ENCODE data around the gene KMT2E. TPM values are rescaled to one million over a fixed set of nuclear protein-coding genes. Genes with fewer than 3 reads are reported as not detected.

Gene KMT2E
- polyA plus RNA-seq, 4 donors, result 11.1 to 52.4 (median 16.2) TPM

- no peaks in the 10 kb centered on the region for H3K27me3 ChIP-seq (ENCODE audit: control insufficient read depth in 3 of 3, insufficient read depth in 3 of 3, low read length in 3 of 3)
- FAIRE-seq (no peak), DNase-seq (no peak)
- H3K36me3 ChIP-seq (ENCODE audit: control insufficient read depth in 3 of 3, insufficient read depth in 2 of 3, low read depth in 1 of 3, low read length in 3 of 3), result no peaks in the 10 kb centered on the region
- no peaks in the 10 kb centered on the region for H3K9me3 ChIP-seq (ENCODE audit: control insufficient read depth in 2 of 2, insufficient read depth in 1 of 2, low read depth in 1 of 2, low read length in 1 of 2)
- no peak overlapping the region for H3K4me3 ChIP-seq (ENCODE audit: low read depth in 1 of 3, low read length in 3 of 3)
- peak overlapping the region in 1 of 3 donors; percentile 70 for H3K27ac ChIP-seq (ENCODE audit: low read depth in 1 of 3, low read length in 2 of 3)
- 59 to 74% (median 62%) methylated on average over 4 of the region's 4 CpGs for WGBS, 3 donors
- H3K4me1 ChIP-seq (ENCODE audit: control insufficient read depth in 3 of 3, insufficient read depth in 2 of 3, low read depth in 1 of 3, low read length in 2 of 3), result peaks cover 0 to 18% (median 14%) of the 10 kb centered on the region in 3 donors
Measured at GRCh38 chr7:104979167-104979841, 34.7 kb upstream of the KMT2E start.

GRCh38 chr7:104980440-104980839, 33.6 kb upstream of the KMT2E start:
- no peak for FAIRE-seq
- Histone ChIP-seq H3K4me1 (ENCODE audit: control insufficient read depth in 3 of 3, insufficient read depth in 2 of 3, low read depth in 1 of 3, low read length in 2 of 3) (peaks cover 0 to 20% (median 18%) of the 10 kb centered on the region in 3 donors), H3K36me3 (ENCODE audit: control insufficient read depth in 3 of 3, insufficient read depth in 2 of 3, low read depth in 1 of 3, low read length in 3 of 3) (no peaks in the 10 kb centered on the region), H3K27ac (ENCODE audit: low read depth in 1 of 3, low read length in 2 of 3) (peak overlapping the region in 1 of 3 donors; percentile 34), H3K9me3 (ENCODE audit: control insufficient read depth in 2 of 2, insufficient read depth in 1 of 2, low read depth in 1 of 2, low read length in 1 of 2) (no peaks in the 10 kb centered on the region), H3K4me3 (ENCODE audit: low read depth in 1 of 3, low read length in 3 of 3) (no peak overlapping the region), H3K27me3 (ENCODE audit: control insufficient read depth in 3 of 3, insufficient read depth in 3 of 3, low read length in 3 of 3) (no peaks in the 10 kb centered on the region)
- no peak for DNase-seq
- 80 to 83% (median 82%) methylated on average over 5 of the region's 5 CpGs for WGBS, 3 donors

- FAIRE-seq (no peak), DNase-seq (peak; percentile 59 to 72)
- H3K36me3 ChIP-seq (ENCODE audit: control insufficient read depth in 3 of 3, insufficient read depth in 2 of 3, low read depth in 1 of 3, low read length in 3 of 3), result no peaks in the 10 kb centered on the region
- no peak overlapping the region for H3K4me3 ChIP-seq (ENCODE audit: low read depth in 1 of 3, low read length in 3 of 3)
- H3K27me3 ChIP-seq (ENCODE audit: control insufficient read depth in 3 of 3, insufficient read depth in 3 of 3, low read length in 3 of 3), result no peaks in the 10 kb centered on the region
- peaks cover 0 to 23% (median 18%) of the 10 kb centered on the region in 3 donors for H3K4me1 ChIP-seq (ENCODE audit: control insufficient read depth in 3 of 3, insufficient read depth in 2 of 3, low read depth in 1 of 3, low read length in 2 of 3)
- H3K9me3 ChIP-seq (ENCODE audit: control insufficient read depth in 2 of 2, insufficient read depth in 1 of 2, low read depth in 1 of 2, low read length in 1 of 2), result no peaks in the 10 kb centered on the region
- 41 to 42% (median 41%) methylated on average over 4 of the region's 4 CpGs for WGBS, 3 donors
- H3K27ac ChIP-seq (ENCODE audit: low read depth in 1 of 3, low read length in 2 of 3), result no peak overlapping the region
Measured at GRCh38 chr7:104980841-104981671, 32.9 kb upstream of the KMT2E start.

- 44 to 65% (median 47%) methylated on average over 1 of the region's 1 CpG for WGBS, 3 donors
- no peak for DNase-seq
- H3K36me3 ChIP-seq (ENCODE audit: control insufficient read depth in 3 of 3, insufficient read depth in 2 of 3, low read depth in 1 of 3, low read length in 3 of 3), result peaks cover 0 to 2% (median 0%) of the 10 kb centered on the region in 3 donors
- no peak for FAIRE-seq
- H3K27me3 ChIP-seq (ENCODE audit: control insufficient read depth in 3 of 3, insufficient read depth in 3 of 3, low read length in 3 of 3), result no peaks in the 10 kb centered on the region
- H3K27ac ChIP-seq (ENCODE audit: low read depth in 1 of 3, low read length in 2 of 3), result no peak overlapping the region
- H3K4me1 ChIP-seq (ENCODE audit: control insufficient read depth in 3 of 3, insufficient read depth in 2 of 3, low read depth in 1 of 3, low read length in 2 of 3), result peaks cover 0 to 23% (median 18%) of the 10 kb centered on the region in 3 donors
- H3K4me3 ChIP-seq (ENCODE audit: low read depth in 1 of 3, low read length in 3 of 3), result no peak overlapping the region
- H3K9me3 ChIP-seq (ENCODE audit: control insufficient read depth in 2 of 2, insufficient read depth in 1 of 2, low read depth in 1 of 2, low read length in 1 of 2), result no peaks in the 10 kb centered on the region
Measured at GRCh38 chr7:104981672-104982037, 32.4 kb upstream of the KMT2E start.

- 11 to 37% (median 25%) methylated on average over 5 of the region's 5 CpGs for WGBS, 3 donors
- Histone ChIP-seq H3K27me3 (ENCODE audit: control insufficient read depth in 3 of 3, insufficient read depth in 3 of 3, low read length in 3 of 3) (no peaks in the 10 kb centered on the region), H3K36me3 (ENCODE audit: control insufficient read depth in 3 of 3, insufficient read depth in 2 of 3, low read depth in 1 of 3, low read length in 3 of 3) (peaks cover 0 to 6% (median 0%) of the 10 kb centered on the region in 3 donors), H3K9me3 (ENCODE audit: control insufficient read depth in 2 of 2, insufficient read depth in 1 of 2, low read depth in 1 of 2, low read length in 1 of 2) (no peaks in the 10 kb centered on the region), H3K4me3 (ENCODE audit: low read depth in 1 of 3, low read length in 3 of 3) (peak overlapping the region in 2 of 3 donors; percentile 58 to 88), H3K4me1 (ENCODE audit: control insufficient read depth in 3 of 3, insufficient read depth in 2 of 3, low read depth in 1 of 3, low read length in 2 of 3) (peaks cover 0 to 18% (median 12%) of the 10 kb centered on the region in 3 donors), H3K27ac (ENCODE audit: low read depth in 1 of 3, low read length in 2 of 3) (peak overlapping the region; percentile 96 to 99 (median 96))
- FAIRE-seq (no peak), DNase-seq (peak; percentile 74 to 79)
Measured at GRCh38 chr7:104982308-104983075, 31.5 kb upstream of the KMT2E start.

- H3K4me3 ChIP-seq (ENCODE audit: low read depth in 1 of 3, low read length in 3 of 3), result peak overlapping the region; percentile 45 to 88 (median 58)
- no peaks in the 10 kb centered on the region for H3K27me3 ChIP-seq (ENCODE audit: control insufficient read depth in 3 of 3, insufficient read depth in 3 of 3, low read length in 3 of 3)
- peaks cover 0 to 20% (median 12%) of the 10 kb centered on the region in 3 donors for H3K4me1 ChIP-seq (ENCODE audit: control insufficient read depth in 3 of 3, insufficient read depth in 2 of 3, low read depth in 1 of 3, low read length in 2 of 3)
- FAIRE-seq (no peak), DNase-seq (peak; percentile 49 to 67)
- H3K36me3 ChIP-seq (ENCODE audit: control insufficient read depth in 3 of 3, insufficient read depth in 2 of 3, low read depth in 1 of 3, low read length in 3 of 3), result peaks cover 0 to 7% (median 0%) of the 10 kb centered on the region in 3 donors
- H3K27ac ChIP-seq (ENCODE audit: low read depth in 1 of 3, low read length in 2 of 3), result peak overlapping the region; percentile 96 to 99 (median 96)
- no peaks in the 10 kb centered on the region for H3K9me3 ChIP-seq (ENCODE audit: control insufficient read depth in 2 of 2, insufficient read depth in 1 of 2, low read depth in 1 of 2, low read length in 1 of 2)
- WGBS, 3 donors, result 9 to 29% (median 12%) methylated on average over 13 of the region's 13 CpGs
Measured at GRCh38 chr7:104983076-104983577, 30.9 kb upstream of the KMT2E start.

DNA sequence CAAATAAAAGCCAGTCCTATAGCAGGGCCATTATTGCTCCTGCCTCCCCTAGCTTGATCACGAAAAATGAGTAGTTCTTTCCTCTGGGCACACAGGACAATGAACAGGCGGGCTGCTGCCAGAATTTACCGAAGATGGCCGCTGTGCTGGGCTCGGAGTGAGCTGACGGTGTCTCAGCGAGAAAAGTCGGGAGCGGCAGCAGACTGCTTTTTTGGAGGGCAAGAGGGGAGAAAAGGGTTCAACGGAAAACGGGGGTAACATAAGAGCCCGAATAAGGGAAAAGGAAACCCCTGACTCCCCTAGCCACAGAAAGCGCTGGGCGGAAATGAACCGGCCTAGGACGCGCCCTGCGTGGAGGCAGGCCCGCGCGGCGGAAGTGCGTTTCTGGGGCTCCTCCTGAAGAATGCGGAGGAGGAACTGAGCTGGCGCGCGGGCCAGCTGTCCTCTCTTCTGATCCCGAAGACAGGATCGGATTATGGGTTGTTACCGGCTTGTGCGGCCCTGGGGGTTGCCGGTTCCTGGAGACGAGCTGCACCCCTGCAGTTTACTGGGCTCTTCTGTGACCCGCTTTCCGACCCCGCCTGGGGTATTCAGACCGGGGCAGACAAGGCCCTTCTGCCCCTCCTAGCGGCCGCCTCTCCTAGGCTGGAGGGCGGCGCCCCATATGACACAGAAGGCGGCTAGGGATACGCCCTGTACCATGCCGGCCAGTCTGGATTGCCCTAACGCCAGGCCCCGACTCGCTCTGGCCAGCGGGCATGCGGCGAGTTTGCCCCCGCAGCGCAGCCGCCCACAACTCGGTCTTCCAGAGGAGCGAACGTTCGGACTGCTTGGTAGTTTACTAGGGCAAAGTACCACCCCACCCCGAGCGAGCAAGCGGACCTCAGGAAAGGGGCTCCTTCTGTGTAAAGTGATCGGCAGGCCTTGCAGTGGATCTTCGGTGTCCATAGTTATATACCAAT, 30.1 kb upstream of the KMT2E start:
- Histone ChIP-seq H3K27ac (ENCODE audit: low read depth in 1 of 3, low read length in 2 of 3) (peak overlapping the region; percentile 96 to 99 (median 96)), H3K4me3 (ENCODE audit: low read depth in 1 of 3, low read length in 3 of 3) (peak overlapping the region; percentile 45 to 88 (median 58)), H3K4me1 (ENCODE audit: control insufficient read depth in 3 of 3, insufficient read depth in 2 of 3, low read depth in 1 of 3, low read length in 2 of 3) (peaks cover under 1 to 21% (median 13%) of the 10 kb centered on the region in 3 donors), H3K27me3 (ENCODE audit: control insufficient read depth in 3 of 3, insufficient read depth in 3 of 3, low read length in 3 of 3) (no peaks in the 10 kb centered on the region), H3K9me3 (ENCODE audit: control insufficient read depth in 2 of 2, insufficient read depth in 1 of 2, low read depth in 1 of 2, low read length in 1 of 2) (no peaks in the 10 kb centered on the region), H3K36me3 (ENCODE audit: control insufficient read depth in 3 of 3, insufficient read depth in 2 of 3, low read depth in 1 of 3, low read length in 3 of 3) (peaks cover 0 to 7% (median 0%) of the 10 kb centered on the region in 3 donors)
- FAIRE-seq (no peak), DNase-seq (peak; percentile 89 to 96)
- 1 to 2% (median 1%) methylated on average over 54 to 62 of the region's 62 CpGs for WGBS, 3 donors
